Tongue (tissue), 3 donors: Measurements from ENCODE around the gene ERFL. TPM values are rescaled to one million over a fixed set of nuclear protein-coding genes. Genes with fewer than 3 reads are reported as not detected.

Source experiments
- DNase-seq: peaks from one replicate; pipeline ENCODE4 v3.0.0-alpha.2; 2015
- small RNA-seq: library from RNA; depleted of rRNA; stranded (forward); fragments of <200 nt; gene quantifications from one replicate; pipeline ENCODE3, GENCODE V24; 2014; ENCODE audit warnings: low replicate concordance
- total RNA-seq: library from RNA; depleted of rRNA; stranded (reverse); fragments of >200 nt; gene quantifications from one replicate; pipeline ENCODE4 v1.2.3, GENCODE V29; 2014

Gene ERFL
- total RNA-seq, 1 donor from 2014 or later = not detected

GRCh38 chr19:41859618-41860418, 68.4 kb downstream of the ERFL start, which contains the start of gene RPS19:
TSS of gene RPS19 (plus strand) at chr19:41860255. CDS start at chr19:41860775, 520 bp downstream.
- peak; percentile 100 for DNase-seq

GRCh38 chr19:41859213-41859617, 69.0 kb downstream of the ERFL start:
- no peak for DNase-seq

Small RNAs within 50 kb of the gene (small RNA-seq; reads per million reads assigned to genes)
- not detected for gene MIR6797

Other genes starting within 250 kb of the ERFL start
- 10.8 TPM for gene CEACAM7, start 240.2 kb downstream of the ERFL start, total RNA-seq
- 5.4 TPM for gene CEACAM5, start 219.8 kb downstream of the ERFL start, total RNA-seq
- 6.7 TPM for gene CEACAM6, start 172.9 kb downstream of the ERFL start, total RNA-seq
- gene CEACAM3, start 131.9 kb downstream of the ERFL start, total RNA-seq = not detected
- not detected for gene LYPD4, start 83.8 kb downstream of the ERFL start, total RNA-seq
- not detected for gene DMRTC2, start 83.4 kb downstream of the ERFL start, total RNA-seq
- gene RPS19, start 68.2 kb downstream of the ERFL start, total RNA-seq = 898 TPM
- gene CD79A, start 51.2 kb downstream of the ERFL start, total RNA-seq = 3.5 TPM
- 30.7 TPM for gene ARHGEF1, start 45.3 kb downstream of the ERFL start, total RNA-seq
- gene RABAC1, start 30.9 kb upstream of the ERFL start, total RNA-seq = 74.6 TPM
- 2.4 TPM for gene ATP1A3, start 65.8 kb upstream of the ERFL start, total RNA-seq
- 3.2 TPM for gene GRIK5, start 141.8 kb upstream of the ERFL start, total RNA-seq
- 14.5 TPM for gene ZNF574, start 147.7 kb upstream of the ERFL start, total RNA-seq
- 2.1 TPM for gene POU2F2, start 204.0 kb upstream of the ERFL start, total RNA-seq